CD8-positive, alpha-beta memory T cell (primary cell): ENCODE data around the gene HOXA7. TPM values are rescaled to one million over a fixed set of nuclear protein-coding genes. Genes with fewer than 3 reads are reported as not detected.
A peak's percentile ranks its signal among the peaks of the same experiment; 100 is the strongest.

Experiments used
- CTCF ChIA-PET: fragments of 350-600 bp; sonication (Branson Sonifier 250); formaldehyde crosslinking; loops from one replicate; lab custom pipeline; 2021; ENCODE audit warnings: antibody characterized with exemption; lab: Charles Lee
- POLR2A ChIA-PET: fragments of 350-600 bp; sonication (Branson Sonifier 250); formaldehyde crosslinking; loops from one replicate; lab custom pipeline; 2021; ENCODE audit warnings: antibody characterized with exemption; lab: Charles Lee
- DNase-seq, 5 donors: peaks; one replicate each; pipeline versions ENCODE4 v3.0.0 to v3.0.0-alpha.2; 2020 to 2022; ENCODE audit warnings: mixed read lengths in 1 of 5
- H3K27ac ChIP-seq: one replicate; pipeline ENCODE4 v1.7.0; 2013; ENCODE audit warnings: low read depth, mild to moderate bottlenecking, low read length, moderate library complexity
- H3K27me3 ChIP-seq: 2 replicates; pipeline ENCODE4 v1.7.0; 2013; ENCODE audit warnings: low read length, mild to moderate bottlenecking; ENCODE audit not compliant: insufficient read depth, poor library complexity, severe bottlenecking
- H3K36me3 ChIP-seq: 2 replicates; pipeline ENCODE4 v1.7.0; 2013; ENCODE audit warnings: mild to moderate bottlenecking, low read length, moderate library complexity; ENCODE audit not compliant: insufficient read depth
- H3K4me1 ChIP-seq: 2 replicates; pipeline ENCODE4 v1.7.0; 2013; ENCODE audit warnings: mild to moderate bottlenecking, low read length, moderate library complexity; ENCODE audit not compliant: insufficient read depth
- H3K4me3 ChIP-seq: 2 replicates; pipeline ENCODE4 v1.7.0; 2013; ENCODE audit warnings: mild to moderate bottlenecking, low read length
- H3K9me3 ChIP-seq: 2 replicates; pipeline ENCODE4 v1.7.0; 2013; ENCODE audit warnings: mild to moderate bottlenecking, low read length
- H3K27ac Mint-ChIP-seq, 8 donors: one replicate each; pipeline ENCODE4 v1.8.0; 2020 to 2021; ENCODE audit warnings: mixed read lengths in 8 of 8, mild to moderate bottlenecking in 6 of 8, inconsistent platforms in 3 of 8, moderate library complexity in 3 of 8
- H3K27me3 Mint-ChIP-seq, 2 donors: one replicate each; pipeline ENCODE4 v1.8.0; 2020 to 2021; ENCODE audit warnings: mixed read lengths in 2 of 2, mild to moderate bottlenecking in 1 of 2, moderate library complexity in 1 of 2
- H3K36me3 Mint-ChIP-seq, 3 donors: one replicate each; pipeline ENCODE4 v1.8.0; 2020 to 2021; ENCODE audit warnings: mixed read lengths in 3 of 3, inconsistent platforms in 1 of 3, mild to moderate bottlenecking in 1 of 3
- H3K4me1 Mint-ChIP-seq, 3 donors: one replicate each; pipeline ENCODE4 v1.8.0; 2020 to 2021; ENCODE audit warnings: mixed read lengths in 3 of 3, inconsistent platforms in 1 of 3, mild to moderate bottlenecking in 1 of 3
- H3K4me3 Mint-ChIP-seq, 7 donors: one replicate each; pipeline ENCODE4 v1.8.0; 2020 to 2021; ENCODE audit warnings: mixed read lengths in 7 of 7, mild to moderate bottlenecking in 6 of 7, moderate library complexity in 4 of 7, inconsistent platforms in 2 of 7
- H3K9me3 Mint-ChIP-seq, 5 donors: one replicate each; pipeline ENCODE4 v1.8.0; 2020 to 2022; ENCODE audit warnings: mixed read lengths in 5 of 5, mild to moderate bottlenecking in 3 of 5, moderate library complexity in 2 of 5, inconsistent platforms in 1 of 5
- polyA plus RNA-seq: library from polyadenylated mRNA; unstranded; fragments of 300-500 nt; fragmentation: Illumina TruSeq; gene quantifications from one replicate; pipeline ENCODE4 v1.2.3, GENCODE V29; 2021
- total RNA-seq, 2 experiments: library from RNA; stranded (reverse); gene quantifications; one replicate each; pipeline ENCODE4 v1.2.3, GENCODE V29; 2021

The HOXA7 gene
- total RNA-seq = not detected
- not detected for polyA plus RNA-seq

GRCh38 chr7:27156508-27156898, at the start of gene HOXA7:
Gene HOXA7 (minus strand): TSS chr7:27156675. CDS start chr7:27156545, 130 bp downstream.
- no peak for DNase-seq
- H3K27ac ChIP-seq = no peak within 1 kb of the TSS
- Mint-ChIP-seq H3K27me3 (peaks cover 86 to 89% of the 10 kb centered on the region in 2 donors), H3K27ac (peak within 1 kb of the TSS in 6 of 8 donors; percentile 38 to 89 (median 65)), H3K4me1 (peaks cover 46 to 70% (median 60%) of the 10 kb centered on the region in 3 donors), H3K9me3 (peaks cover 0 to 14% (median 0%) of the 10 kb centered on the region in 5 donors), H3K36me3 (peaks cover 0 to 2% (median 0%) of the 10 kb centered on the region in 3 donors), H3K4me3 (peak within 1 kb of the TSS; percentile 56 to 85 (median 72))
- H3K4me1 ChIP-seq = peaks cover 43% of the 10 kb centered on the region
- POLR2A ChIA-PET = no interaction called here
- no peaks in the 10 kb centered on the region for H3K9me3 ChIP-seq
- peaks cover 87% of the 10 kb centered on the region for H3K27me3 ChIP-seq
- CTCF ChIA-PET = interaction anchor here (1.1 to 2.0 kb wide), 5 partner anchors 9 to 1264 kb away, joined by 3 to 8 read pairs (median 4); partner anchors contain the start of gene HOXA9
- H3K36me3 ChIP-seq = no peaks in the 10 kb centered on the region
- no peak within 1 kb of the TSS for H3K4me3 ChIP-seq

GRCh38 chr7:27205325-27206280, 49.1 kb upstream of the HOXA7 start:
- ChIA-PET CTCF (interaction anchor here (1.2 to 2.9 kb wide), 3 partner anchors 10 to 21 kb away, joined by 3 to 9 read pairs (median 4); partner anchors contain the start of gene HOXA11), POLR2A (interaction anchor here (1.1 kb wide), 1 partner anchor 348 kb away, joined by 4 read pairs; no protein-coding TSS in a partner anchor)
- Mint-ChIP-seq H3K27me3 (peaks cover 86 to 96% of the 10 kb centered on the region in 2 donors), H3K9me3 (peaks cover 0 to 10% (median 0%) of the 10 kb centered on the region in 5 donors), H3K4me3 (peak overlapping the region in 5 of 7 donors; percentile 14 to 56 (median 34)), H3K36me3 (no peaks in the 10 kb centered on the region), H3K4me1 (peaks cover 34 to 42% (median 39%) of the 10 kb centered on the region in 3 donors), H3K27ac (peak overlapping the region in 3 of 8 donors; percentile 22 to 52 (median 38))
- Histone ChIP-seq H3K4me3 (no peak overlapping the region), H3K27me3 (peaks cover 86% of the 10 kb centered on the region), H3K9me3 (no peaks in the 10 kb centered on the region), H3K36me3 (no peaks in the 10 kb centered on the region), H3K4me1 (peaks cover 17% of the 10 kb centered on the region), H3K27ac (no peak overlapping the region)
- DNase-seq = no peak

GRCh38 chr7:27204851-27205322, 48.4 kb upstream of the HOXA7 start:
- no peaks in the 10 kb centered on the region for H3K9me3 ChIP-seq
- ChIA-PET CTCF (interaction anchor here (1.2 to 2.9 kb wide), 3 partner anchors 9 to 20 kb away, joined by 3 to 9 read pairs (median 4); partner anchors contain the start of gene HOXA11), POLR2A (interaction anchor here (0.6 to 1.1 kb wide), 2 partner anchors 23 to 349 kb away, joined by 3 to 4 read pairs; no protein-coding TSS in a partner anchor)
- Mint-ChIP-seq H3K36me3 (no peaks in the 10 kb centered on the region), H3K27me3 (peaks cover 84 to 94% of the 10 kb centered on the region in 2 donors), H3K27ac (peak overlapping the region in 1 of 8 donors; percentile 24), H3K4me1 (peaks cover 32 to 43% (median 39%) of the 10 kb centered on the region in 3 donors), H3K4me3 (peak overlapping the region in 5 of 7 donors; percentile 15 to 77 (median 38)), H3K9me3 (peaks cover 0 to 10% (median 0%) of the 10 kb centered on the region in 5 donors)
- no peaks in the 10 kb centered on the region for H3K36me3 ChIP-seq
- H3K4me1 ChIP-seq = peaks cover 21% of the 10 kb centered on the region
- no peak overlapping the region for H3K4me3 ChIP-seq
- no peak for DNase-seq
- peaks cover 84% of the 10 kb centered on the region for H3K27me3 ChIP-seq
- no peak overlapping the region for H3K27ac ChIP-seq

GRCh38 chr7:27203964-27204594, 47.6 kb upstream of the HOXA7 start:
- DNase-seq = no peak
- Histone ChIP-seq H3K36me3 (no peaks in the 10 kb centered on the region), H3K9me3 (no peaks in the 10 kb centered on the region), H3K4me3 (no peak overlapping the region), H3K27me3 (peaks cover 82% of the 10 kb centered on the region), H3K4me1 (peaks cover 23% of the 10 kb centered on the region), H3K27ac (no peak overlapping the region)
- peaks cover 0 to 10% (median 0%) of the 10 kb centered on the region in 5 donors for H3K9me3 Mint-ChIP-seq
- H3K4me1 Mint-ChIP-seq = peaks cover 33 to 45% (median 41%) of the 10 kb centered on the region in 3 donors
- peaks cover 79 to 89% of the 10 kb centered on the region in 2 donors for H3K27me3 Mint-ChIP-seq
- no peaks in the 10 kb centered on the region for H3K36me3 Mint-ChIP-seq
- peak overlapping the region in 3 of 7 donors; percentile 20 to 56 (median 53) for H3K4me3 Mint-ChIP-seq
- ChIA-PET CTCF (interaction anchor here (0.6 to 2.9 kb wide), 4 partner anchors 8 to 457 kb away, joined by 3 to 9 read pairs (median 4); partner anchors contain the start of gene HOXA11), POLR2A (no interaction called here)
- peak overlapping the region in 2 of 8 donors; percentile 24 to 29 for H3K27ac Mint-ChIP-seq

- Mint-ChIP-seq H3K36me3 (no peaks in the 10 kb centered on the region), H3K4me3 (peak overlapping the region in 1 of 7 donors; percentile 49), H3K27ac (peak overlapping the region in 1 of 8 donors; percentile 24), H3K9me3 (peaks cover 0 to 10% (median 0%) of the 10 kb centered on the region in 5 donors), H3K27me3 (peaks cover 78 to 89% of the 10 kb centered on the region in 2 donors), H3K4me1 (peaks cover 38 to 51% (median 41%) of the 10 kb centered on the region in 3 donors)
- Histone ChIP-seq H3K4me3 (no peak overlapping the region), H3K27ac (no peak overlapping the region), H3K9me3 (no peaks in the 10 kb centered on the region), H3K4me1 (peaks cover 29% of the 10 kb centered on the region), H3K27me3 (peaks cover 83% of the 10 kb centered on the region), H3K36me3 (no peaks in the 10 kb centered on the region)
- DNase-seq = no peak
- ChIA-PET CTCF (interaction anchor here (1.0 kb wide), 1 partner anchor 14 kb away, joined by 3 read pairs; no protein-coding TSS in a partner anchor), POLR2A (no interaction called here)
Observed at GRCh38 chr7:27203365-27203953, 47.0 kb upstream of the HOXA7 start.

GRCh38 chr7:27202862-27203134, 46.3 kb upstream of the HOXA7 start:
- ChIA-PET CTCF (interaction anchor here (1.0 to 1.3 kb wide), 2 partner anchors 42 to 571 kb away, joined by 3 read pairs; no protein-coding TSS in a partner anchor), POLR2A (no interaction called here)
- Histone ChIP-seq H3K9me3 (no peaks in the 10 kb centered on the region), H3K27me3 (peaks cover 87% of the 10 kb centered on the region), H3K4me3 (no peak overlapping the region), H3K36me3 (no peaks in the 10 kb centered on the region), H3K4me1 (peaks cover 30% of the 10 kb centered on the region), H3K27ac (no peak overlapping the region)
- Mint-ChIP-seq H3K4me1 (peaks cover 43 to 57% (median 48%) of the 10 kb centered on the region in 3 donors), H3K36me3 (no peaks in the 10 kb centered on the region), H3K27ac (peak overlapping the region in 1 of 8 donors; percentile 66), H3K4me3 (peak overlapping the region in 3 of 7 donors; percentile 19 to 63 (median 49)), H3K27me3 (peaks cover 81 to 90% of the 10 kb centered on the region in 2 donors), H3K9me3 (peaks cover 0 to 14% (median 0%) of the 10 kb centered on the region in 5 donors)
- DNase-seq = no peak
